NCI-H1694 treated with DMSO at 0.1 percent for 48 hours (cell line): Measurements from ENCODE around the gene SLMAP.

ENCODE experiments used
- DNase-seq: peaks from one replicate; lab custom pipeline; 2025; lab: John Stamatoyannopoulos, UW

The SLMAP gene

GRCh38 chr3:57753016-57753415 lies 3.1 kb upstream of the SLMAP start:
- DNase-seq = no peak

- no peak for DNase-seq
These were observed 787 bp upstream of the SLMAP start for GRCh38 chr3:57755368-57755675.

- DNase-seq = no peak
These were observed 656 bp downstream of the SLMAP start for GRCh38 chr3:57756528-57757401.

DNA sequence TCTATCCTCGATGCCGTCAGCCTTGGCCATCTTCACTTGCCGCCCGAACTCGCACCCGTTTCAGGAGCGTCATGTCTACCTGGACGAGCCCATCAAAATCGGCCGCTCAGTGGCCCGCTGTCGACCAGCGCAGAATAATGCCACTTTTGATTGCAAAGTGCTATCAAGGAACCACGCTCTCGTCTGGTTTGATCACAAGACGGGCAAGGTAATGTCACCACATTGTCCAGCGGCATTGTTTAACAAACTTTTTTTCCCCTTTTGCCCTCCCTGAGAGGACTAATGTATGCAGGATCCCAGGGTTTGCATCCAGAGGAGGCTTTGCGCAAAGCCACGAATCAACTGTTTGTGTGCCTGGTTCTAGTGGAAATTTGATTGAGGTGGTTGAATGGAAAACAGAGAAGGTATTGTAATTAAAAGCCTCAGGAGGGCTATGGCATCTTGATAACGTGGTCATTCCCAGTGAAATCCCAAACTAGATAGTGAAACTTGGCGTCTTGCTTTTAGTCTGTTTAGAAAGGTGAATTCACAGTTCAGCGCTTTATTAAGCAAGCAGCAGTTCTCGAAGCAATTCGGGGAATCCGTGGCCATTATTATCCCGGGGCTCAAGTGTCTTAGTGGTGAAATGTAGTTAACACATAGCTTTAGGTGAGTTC lies 1.7 kb downstream of the SLMAP start:
- DNase-seq = no peak

DNA sequence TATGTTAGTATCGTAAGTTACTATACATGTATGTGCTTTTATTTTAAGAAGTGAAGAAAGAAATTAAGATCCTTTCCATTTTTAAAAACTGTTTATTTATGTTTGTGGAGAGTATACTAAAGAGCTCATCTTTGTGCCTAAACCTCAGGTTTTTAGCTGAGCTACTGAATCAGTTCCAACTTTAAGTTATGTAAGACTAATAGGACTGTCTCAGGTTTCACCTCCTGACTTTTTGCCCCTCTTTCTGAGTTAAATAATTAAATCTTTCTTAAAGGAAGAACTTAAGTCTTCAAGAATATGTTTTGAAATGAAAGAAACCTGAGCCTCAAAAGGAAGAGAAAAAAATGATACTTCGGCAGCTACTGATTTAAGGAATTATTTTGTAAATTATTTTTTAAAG lies 2.6 kb downstream of the SLMAP start:
- no peak for DNase-seq

GRCh38 chr3:57764794-57765193 lies 8.7 kb downstream of the SLMAP start:
- DNase-seq = no peak

DNA sequence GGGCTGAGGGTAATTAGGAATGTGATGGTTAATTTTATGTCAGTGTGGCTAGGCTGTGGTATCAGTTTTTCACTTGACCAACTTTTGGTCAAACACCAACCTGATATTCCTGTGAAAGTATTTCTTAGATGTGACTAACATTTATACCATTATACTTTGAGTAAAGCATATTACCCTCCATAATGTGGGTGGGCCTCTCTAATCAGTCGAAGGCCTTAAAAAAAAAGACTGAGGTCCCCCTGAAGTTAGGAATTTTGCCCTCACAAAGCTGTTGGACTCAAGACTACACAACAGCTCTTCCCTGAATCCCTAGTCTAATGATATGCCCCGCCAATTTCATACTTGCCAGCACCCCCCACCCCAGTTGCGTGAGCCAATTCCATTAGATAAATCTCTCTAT lies 12.5 kb downstream of the SLMAP start:
- no peak for DNase-seq

DNA sequence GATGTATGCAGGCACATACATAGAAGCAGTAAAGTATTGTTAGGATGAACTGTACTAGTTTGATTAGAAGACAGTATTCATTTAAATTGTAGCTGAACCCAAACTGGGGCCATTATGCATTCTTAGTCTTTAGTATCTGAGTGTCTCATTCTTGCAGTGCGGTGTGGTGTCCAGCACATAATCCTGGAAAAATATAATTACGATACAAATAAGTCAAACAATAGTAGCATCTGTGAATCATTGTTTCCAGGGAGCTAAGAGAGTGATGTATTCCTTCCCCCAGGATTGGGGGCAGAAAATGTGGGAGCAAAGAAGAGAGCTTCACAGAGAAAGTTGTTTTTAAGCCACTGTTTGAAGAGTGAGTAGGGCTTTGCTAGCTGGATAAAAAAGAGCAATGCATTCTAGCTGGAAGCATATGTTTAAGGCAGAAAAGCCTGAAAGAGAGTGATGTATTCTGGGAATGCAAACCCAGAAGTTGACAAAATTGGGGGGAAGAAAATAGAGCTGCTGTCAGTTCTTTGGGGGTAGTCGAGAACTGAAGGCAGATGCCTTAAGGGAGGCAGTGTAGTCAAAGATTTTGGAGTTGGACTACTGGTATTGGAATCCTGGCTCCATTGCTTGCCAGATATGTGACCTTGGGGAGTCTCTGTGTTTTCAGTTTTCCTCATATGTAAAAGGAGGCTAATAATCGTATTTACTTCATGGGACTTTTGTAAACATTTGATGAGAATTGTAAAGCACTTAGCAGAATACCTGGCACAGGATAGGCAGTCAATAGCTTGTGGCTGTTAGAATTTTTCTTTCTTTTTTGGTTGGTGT lies 14.1 kb downstream of the SLMAP start:
- no peak for DNase-seq

- no peak for DNase-seq
These were observed 16.1 kb downstream of the SLMAP start for GRCh38 chr3:57772251-57772650.

GRCh38 chr3:57777774-57778173 lies 21.7 kb downstream of the SLMAP start:
- DNase-seq = no peak

DNA sequence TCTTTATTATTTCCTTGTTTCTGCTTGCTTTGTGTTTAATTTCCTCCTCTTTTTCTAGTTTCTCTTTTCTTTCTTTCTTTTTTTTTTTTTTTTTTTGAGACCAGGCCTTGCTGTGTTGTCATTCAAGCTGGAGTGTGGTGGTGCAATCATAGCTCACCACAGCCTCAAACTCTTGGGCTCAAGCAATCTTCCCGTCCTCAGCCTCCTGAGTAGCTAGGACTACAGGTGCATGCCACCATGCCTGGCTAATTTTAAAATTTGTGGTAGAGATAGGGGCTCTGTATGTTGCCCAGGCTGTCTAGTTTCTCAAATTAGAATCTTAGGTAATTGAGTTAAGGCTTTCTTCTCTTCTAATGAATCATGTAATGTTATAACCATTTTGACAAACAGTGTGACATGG lies 22.4 kb downstream of the SLMAP start:
- no peak for DNase-seq

GRCh38 chr3:57779666-57780065 lies 23.6 kb downstream of the SLMAP start:
- DNase-seq = no peak

DNA sequence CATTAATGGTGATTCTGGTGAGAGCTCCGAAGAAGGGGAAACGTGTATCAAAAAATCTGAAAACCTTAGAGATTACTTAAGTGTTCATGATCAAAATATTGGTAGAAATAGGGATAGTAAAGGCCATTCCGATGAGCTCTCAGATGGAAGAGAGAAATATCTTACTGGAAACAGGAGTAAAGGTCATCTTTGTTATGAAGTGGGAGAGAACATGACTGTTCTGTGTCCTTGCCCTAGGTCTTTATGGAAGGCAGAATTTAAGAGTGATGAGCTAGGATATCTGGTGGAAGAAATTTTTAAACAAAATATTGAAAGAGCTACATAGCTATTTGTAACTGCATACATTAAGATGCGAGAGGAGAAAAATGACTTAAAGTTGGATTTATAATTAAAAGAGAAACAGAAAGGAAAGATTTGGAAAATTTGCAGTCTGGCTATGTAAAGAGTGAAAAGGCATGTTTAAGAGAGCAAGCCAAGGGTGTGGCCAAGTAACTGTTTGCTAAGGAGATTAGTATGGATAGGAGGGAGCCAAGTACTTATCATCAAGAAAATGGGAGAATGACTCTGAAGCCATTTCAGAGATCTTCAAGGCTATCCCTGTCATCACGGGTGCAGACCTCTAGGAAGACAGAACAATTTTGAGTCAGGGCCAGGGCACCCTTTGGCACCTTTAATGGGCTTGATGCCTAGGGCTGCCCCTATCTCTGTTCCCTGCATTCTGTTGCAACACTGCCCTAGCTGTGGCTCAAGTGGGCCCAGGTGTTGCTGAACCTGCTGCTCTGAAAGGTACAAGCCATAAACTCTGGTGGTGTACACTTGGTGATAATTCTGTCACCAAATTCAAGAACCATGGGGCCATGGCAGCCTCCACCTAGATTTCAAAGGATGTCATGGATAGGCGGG lies 27.3 kb downstream of the SLMAP start:
- no peak for DNase-seq

DNA sequence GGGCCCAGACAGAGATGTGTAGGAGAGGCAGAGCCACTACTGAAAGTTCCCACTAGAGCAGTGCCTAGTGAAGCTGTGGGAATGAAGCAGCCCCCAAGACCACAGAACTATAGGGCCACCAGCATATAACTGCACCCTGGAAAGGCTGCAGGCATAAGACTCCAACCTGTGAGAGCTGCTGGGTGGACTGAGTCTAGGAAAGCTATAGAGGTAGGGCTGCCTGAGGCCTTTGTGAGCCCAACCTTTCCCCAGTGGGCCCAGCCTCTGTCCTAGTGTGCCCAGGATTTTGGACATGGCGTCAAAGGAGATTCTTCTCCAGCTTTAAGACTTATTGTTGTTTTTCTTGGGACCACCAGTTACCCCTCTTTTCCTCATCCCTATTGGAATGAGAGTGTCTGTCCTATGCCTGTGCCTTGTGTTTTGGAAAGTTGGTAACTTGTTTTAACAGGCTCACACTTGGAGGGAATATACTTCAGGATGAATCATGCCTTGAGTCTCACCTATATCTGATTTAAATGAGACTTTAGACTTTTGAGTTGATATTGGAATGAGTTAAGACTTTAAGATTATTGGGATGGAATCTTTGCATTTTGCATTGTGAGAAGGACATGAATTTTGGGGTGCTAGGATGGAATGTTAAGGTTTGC lies 28.1 kb downstream of the SLMAP start:
- DNase-seq = no peak

DNA sequence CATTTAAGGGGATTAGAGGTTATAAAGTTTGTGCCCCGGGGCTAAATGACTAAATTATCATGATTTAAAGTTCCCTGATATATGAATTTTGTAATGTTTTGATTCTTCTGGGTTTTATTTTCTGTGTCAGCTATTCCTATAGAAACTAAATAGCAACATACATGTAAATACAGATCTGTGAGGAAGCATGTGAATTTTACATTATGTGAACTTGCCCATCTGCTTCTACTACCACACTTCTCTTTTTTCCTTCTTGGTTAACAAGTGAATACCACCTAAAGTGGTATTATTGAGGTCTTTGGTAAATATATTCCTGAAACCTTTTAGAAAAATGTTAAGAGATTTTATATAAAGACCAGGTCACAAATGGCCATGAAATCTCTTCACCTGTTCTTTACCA lies 29.3 kb downstream of the SLMAP start:
- no peak for DNase-seq

GRCh38 chr3:57787867-57788623 lies 31.9 kb downstream of the SLMAP start:
- DNase-seq = no peak

DNA sequence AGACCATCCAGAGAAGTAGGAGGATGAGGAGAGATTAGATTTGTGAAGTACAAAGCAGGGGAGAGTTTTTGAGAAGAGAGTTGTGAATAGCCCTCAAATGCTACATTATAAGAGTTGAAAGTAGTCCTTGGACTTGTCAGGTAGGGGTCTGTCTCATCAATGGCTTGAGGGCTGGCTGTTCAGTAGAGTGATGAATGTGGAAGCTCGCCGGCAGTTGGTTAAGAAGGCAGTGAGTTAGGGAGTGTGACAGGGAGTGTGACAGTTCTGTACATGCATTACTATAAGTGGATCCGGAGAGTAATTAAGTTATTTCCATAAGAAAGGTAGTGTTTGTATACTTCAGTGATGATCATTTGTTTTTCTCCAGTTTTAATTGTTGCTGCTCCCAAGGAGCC lies 32.5 kb downstream of the SLMAP start:
- no peak for DNase-seq

DNA sequence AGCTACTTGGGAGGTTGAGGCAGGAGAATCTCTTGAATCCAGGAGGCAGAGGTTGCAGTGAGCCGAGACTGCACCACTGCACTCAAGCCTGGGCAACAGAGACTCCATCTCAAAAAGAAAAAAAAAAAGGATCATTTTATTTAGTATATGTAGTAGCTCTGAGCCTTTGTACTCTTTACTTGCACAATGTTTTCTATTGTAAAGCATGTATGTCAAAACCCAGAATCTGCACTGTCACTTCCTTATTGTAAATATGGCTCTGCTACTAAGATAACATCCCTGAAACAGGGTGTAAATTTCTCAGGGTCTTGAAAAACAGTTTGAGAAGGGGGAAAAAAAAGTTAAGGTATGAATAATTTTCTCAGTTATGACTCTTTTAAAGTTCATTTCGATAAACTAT lies 35.1 kb downstream of the SLMAP start:
- no peak for DNase-seq

- DNase-seq = no peak
These were observed 36.1 kb downstream of the SLMAP start for GRCh38 chr3:57792198-57792597.

DNA sequence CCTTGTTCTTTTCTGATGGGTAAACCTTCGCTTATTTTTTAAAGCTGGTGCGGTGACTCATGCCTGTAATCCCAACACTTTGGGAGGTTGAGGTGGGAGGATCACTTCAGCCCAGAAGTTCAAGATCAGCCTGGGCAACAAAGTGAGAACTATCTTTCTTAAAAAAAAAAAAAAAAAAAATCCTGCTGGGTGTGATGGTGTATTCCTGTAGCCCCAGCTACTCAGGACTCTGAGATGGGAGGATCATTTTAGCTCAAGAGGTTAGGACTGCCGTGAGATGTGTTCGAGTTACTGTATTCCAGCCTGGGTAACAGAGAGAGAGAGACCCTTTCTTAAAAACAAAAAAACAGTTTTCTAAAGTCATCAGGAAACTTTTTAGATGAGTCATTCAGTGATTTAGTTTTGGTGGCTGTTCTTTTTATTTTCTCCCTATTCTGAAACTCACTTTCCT lies 37.7 kb downstream of the SLMAP start:
- no peak for DNase-seq

GRCh38 chr3:57794501-57794900 lies 38.4 kb downstream of the SLMAP start:
- no peak for DNase-seq
